ENCODE measurements around the gene MYH14.

DNA sequence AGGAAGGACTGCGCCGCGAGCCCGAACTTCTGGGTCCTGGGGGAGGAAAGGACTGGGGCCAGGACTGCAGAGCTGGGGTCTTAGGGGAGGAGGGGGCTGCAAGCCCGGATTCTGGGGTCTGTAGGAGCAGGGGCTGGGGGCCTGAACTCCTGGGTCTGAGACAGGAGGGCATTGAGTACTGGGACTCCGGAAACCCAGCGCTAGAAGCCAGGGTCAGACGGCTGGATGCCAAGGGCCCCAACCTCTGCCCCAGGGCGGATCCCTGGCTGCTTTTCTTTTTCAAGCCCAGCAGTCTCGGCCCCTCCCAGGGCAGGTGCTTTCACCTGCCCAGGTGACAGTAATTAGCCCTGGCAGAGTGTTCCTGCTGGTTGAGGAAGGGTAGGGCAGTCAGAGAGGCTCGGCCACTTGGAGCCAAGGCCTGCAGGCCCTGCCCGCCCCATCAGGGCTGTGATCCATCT is 2.3 kb downstream of the MYH14 start:
- TF ChIP-seq, protein P1, sequence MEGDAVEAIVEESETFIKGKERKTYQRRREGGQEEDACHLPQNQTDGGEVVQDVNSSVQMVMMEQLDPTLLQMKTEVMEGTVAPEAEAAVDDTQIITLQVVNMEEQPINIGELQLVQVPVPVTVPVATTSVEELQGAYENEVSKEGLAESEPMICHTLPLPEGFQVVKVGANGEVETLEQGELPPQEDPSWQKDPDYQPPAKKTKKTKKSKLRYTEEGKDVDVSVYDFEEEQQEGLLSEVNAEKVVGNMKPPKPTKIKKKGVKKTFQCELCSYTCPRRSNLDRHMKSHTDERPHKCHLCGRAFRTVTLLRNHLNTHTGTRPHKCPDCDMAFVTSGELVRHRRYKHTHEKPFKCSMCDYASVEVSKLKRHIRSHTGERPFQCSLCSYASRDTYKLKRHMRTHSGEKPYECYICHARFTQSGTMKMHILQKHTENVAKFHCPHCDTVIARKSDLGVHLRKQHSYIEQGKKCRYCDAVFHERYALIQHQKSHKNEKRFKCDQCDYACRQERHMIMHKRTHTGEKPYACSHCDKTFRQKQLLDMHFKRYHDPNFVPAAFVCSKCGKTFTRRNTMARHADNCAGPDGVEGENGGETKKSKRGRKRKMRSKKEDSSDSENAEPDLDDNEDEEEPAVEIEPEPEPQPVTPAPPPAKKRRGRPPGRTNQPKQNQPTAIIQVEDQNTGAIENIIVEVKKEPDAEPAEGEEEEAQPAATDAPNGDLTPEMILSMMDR (IDR thresholded peaks at IDR 0.05) = no peak
- TF ChIP-seq EP300 (IDR thresholded peaks at IDR 0.05) = no peak
